Measurements from ENCODE around the gene HMGN4. TPM values are rescaled to one million over a fixed set of nuclear protein-coding genes. Genes with fewer than 3 reads are reported as not detected.

HMGN4 gene
- total and polyA plus RNA-seq, 9 of the 15 experiments (the other 6 are each of a cell fraction or from before 2014, with no cell fraction given), result 35.4 to 134 (median 94.1) TPM

- TF ChIP-seq HNRNPH1 (optimal IDR thresholded peaks at IDR 0.05; ENCODE audit: low read depth, low read length) (no peak), CC2D1A (IDR thresholded peaks at IDR 0.05) (no peak), PREB (CRISPR knock-in tag; IDR thresholded peaks at IDR 0.05) (peak; percentile 45; the same call in 1 of the 2 replicates), PURB (CRISPR knock-in tag; IDR thresholded peaks at IDR 0.05; ENCODE audit: low read depth) (no peak), MECOM (CRISPR knock-in tag; IDR thresholded peaks at IDR 0.05) (peak; percentile 80), TCF7 (IDR thresholded peaks at IDR 0.05; ENCODE audit: borderline replicate concordance) (no peak), KLF13 (tag; IDR thresholded peaks at IDR 0.05; ENCODE audit: borderline replicate concordance, low read depth) (peak; percentile 86), KLF16 (IDR thresholded peaks at IDR 0.05) (no peak), ETS1 (conservative IDR thresholded peaks at IDR 0.05; ENCODE audit: control insufficient read depth, low read depth, low read length) (no peak), HDAC8 (tag; IDR thresholded peaks at IDR 0.05) (peak; percentile 93), PRDM10 (IDR thresholded peaks at IDR 0.05; ENCODE audit: partially characterized antibody) (no peak), CGGBP1 (CRISPR knock-in tag; IDR thresholded peaks at IDR 0.05) (no peak), HDAC3 (IDR thresholded peaks at IDR 0.05; ENCODE audit: borderline replicate concordance, partially characterized antibody) (no peak), MCM2 (IDR thresholded peaks at IDR 0.05; ENCODE audit: low read depth) (no peak), FOXO4 (CRISPR knock-in tag; IDR thresholded peaks at IDR 0.05) (0 out of 2 replicates have a peak, but pooled peaks have one; percentile 47), ZNF121 (CRISPR knock-in tag; conservative IDR thresholded peaks at IDR 0.05) (no peak), XRCC3 (IDR thresholded peaks at IDR 0.05) (no peak), SNAPC5 (CRISPR knock-in tag; IDR thresholded peaks at IDR 0.05) (no peak; the same call in 1 of the 2 replicates), ZNF280A (IDR thresholded peaks at IDR 0.05; ENCODE audit: low read depth, partially characterized antibody) (no peak)
Observed at GRCh38 chr6:26520237-26520849, 17.8 kb upstream of the HMGN4 start (continued).

All from K562 (cell line).